Osteocyte (in vitro differentiated cells): ENCODE measurements around the gene LRP1B. TPM values are rescaled to one million over a fixed set of nuclear protein-coding genes. Genes with fewer than 3 reads are reported as not detected.

Experiments
- DNase-seq: peaks from one replicate; pipeline ENCODE4 v3.0.0; 2021; ENCODE audit warnings: mixed read lengths; ENCODE audit not compliant: unreplicated experiment; ENCODE audit errors: extremely low spot score
- H3K27ac Mint-ChIP-seq: one replicate; pipeline ENCODE4 v1.8.0; 2021; ENCODE audit warnings: mild to moderate bottlenecking, mixed read lengths; ENCODE audit not compliant: unreplicated experiment
- H3K27me3 Mint-ChIP-seq: one replicate; pipeline ENCODE4 v1.8.0; 2021; ENCODE audit warnings: mixed read lengths; ENCODE audit not compliant: unreplicated experiment
- H3K36me3 Mint-ChIP-seq: one replicate; pipeline ENCODE4 v1.8.0; 2021; ENCODE audit warnings: mixed read lengths; ENCODE audit not compliant: unreplicated experiment
- H3K4me1 Mint-ChIP-seq: one replicate; pipeline ENCODE4 v1.8.0; 2021; ENCODE audit warnings: mixed read lengths; ENCODE audit not compliant: unreplicated experiment
- H3K4me3 Mint-ChIP-seq: one replicate; pipeline ENCODE4 v1.8.0; 2021; ENCODE audit warnings: mild to moderate bottlenecking, moderate library complexity, mixed read lengths; ENCODE audit not compliant: unreplicated experiment
- H3K9me3 Mint-ChIP-seq: one replicate; pipeline ENCODE4 v1.8.0; 2021; ENCODE audit warnings: mixed read lengths; ENCODE audit not compliant: unreplicated experiment
- CTCF ChIP-seq: fragments of 200-600 bp; sonication (generic); IDR thresholded peaks from 2 replicates; pipeline ENCODE4 v1.5.0; 2021; ENCODE audit warnings: antibody characterized with exemption, mild to moderate bottlenecking, moderate library complexity
- total RNA-seq: library from RNA; stranded (reverse); gene quantifications from 2 replicates; pipeline ENCODE4 v1.2.1, GENCODE V29; 2021

The LRP1B gene
- total RNA-seq, 1 donor from 2014 or later, result 3.6 TPM

GRCh38 chr2:141796449-141796848 lies 334.4 kb downstream of the LRP1B start:
- TF ChIP-seq CTCF, result no peak
- H3K9me3 Mint-ChIP-seq, result no peaks in the 10 kb centered on the region
- no peaks in the 10 kb centered on the region for H3K27me3 Mint-ChIP-seq
- no peaks in the 10 kb centered on the region for H3K36me3 Mint-ChIP-seq
- no peak overlapping the region for H3K27ac Mint-ChIP-seq
- DNase-seq, result no peak
- no peaks in the 10 kb centered on the region for H3K4me1 Mint-ChIP-seq
- no peak overlapping the region for H3K4me3 Mint-ChIP-seq

- Mint-ChIP-seq H3K4me3 (no peak overlapping the region), H3K9me3 (no peaks in the 10 kb centered on the region), H3K4me1 (no peaks in the 10 kb centered on the region), H3K36me3 (no peaks in the 10 kb centered on the region), H3K27me3 (no peaks in the 10 kb centered on the region), H3K27ac (no peak overlapping the region)
- no peak for TF ChIP-seq CTCF
- DNase-seq, result no peak
Observed at GRCh38 chr2:141791521-141791920, 339.3 kb downstream of the LRP1B start.

- Mint-ChIP-seq H3K36me3 (no peaks in the 10 kb centered on the region), H3K9me3 (no peaks in the 10 kb centered on the region), H3K4me3 (no peak overlapping the region), H3K27ac (no peak overlapping the region), H3K4me1 (no peaks in the 10 kb centered on the region), H3K27me3 (no peaks in the 10 kb centered on the region)
- TF ChIP-seq CTCF, result no peak
- no peak for DNase-seq
Observed at GRCh38 chr2:141782574-141782973, 348.2 kb downstream of the LRP1B start.

GRCh38 chr2:141778315-141778835 lies 352.4 kb downstream of the LRP1B start:
- no peaks in the 10 kb centered on the region for H3K9me3 Mint-ChIP-seq
- TF ChIP-seq CTCF, result no peak
- no peaks in the 10 kb centered on the region for H3K36me3 Mint-ChIP-seq
- no peak overlapping the region for H3K4me3 Mint-ChIP-seq
- H3K4me1 Mint-ChIP-seq, result no peaks in the 10 kb centered on the region
- H3K27ac Mint-ChIP-seq, result no peak overlapping the region
- no peaks in the 10 kb centered on the region for H3K27me3 Mint-ChIP-seq
- no peak for DNase-seq

- no peak overlapping the region for H3K4me3 Mint-ChIP-seq
- no peaks in the 10 kb centered on the region for H3K9me3 Mint-ChIP-seq
- H3K27ac Mint-ChIP-seq, result no peak overlapping the region
- no peak for TF ChIP-seq CTCF
- no peaks in the 10 kb centered on the region for H3K36me3 Mint-ChIP-seq
- no peak for DNase-seq
- H3K27me3 Mint-ChIP-seq, result no peaks in the 10 kb centered on the region
- peaks cover 16% of the 10 kb centered on the region for H3K4me1 Mint-ChIP-seq
Observed at GRCh38 chr2:141770530-141770929, 360.3 kb downstream of the LRP1B start.
